ENCODE measurements around the gene SNAP25.

GRCh38 chr20:10307359-10307735, 88.7 kb downstream of the SNAP25 start:
- TF ChIP-seq SUZ12 (IDR thresholded peaks at IDR 0.05; ENCODE audit: extremely low read depth, insufficient read depth, insufficient read length) (no peak), ZNF274 (IDR thresholded peaks at IDR 0.05; ENCODE audit: low read depth, low read length) (no peak), YY1 (IDR thresholded peaks at IDR 0.05; ENCODE audit: insufficient read depth, insufficient read length) (no peak)
